C4-2B (cell line): ENCODE results near the gene IL36B.

Experiments
- CTCF ChIP-seq: fragments of 450-650 bp; conservative IDR thresholded peaks from 2 replicates; pipeline ENCODE4 v1.5.1; 2017; ENCODE audit warnings: mild to moderate bottlenecking
- ZFX ChIP-seq: fragments of 450-650 bp; IDR thresholded peaks from 2 replicates; pipeline ENCODE4 v1.6.1; 2017

GRCh38 chr2:113057117-113057516, 4.5 kb upstream of the IL36B start:
- TF ChIP-seq CTCF: no peak
- TF ChIP-seq ZFX: no peak
